Measurements from ENCODE around the gene FOXP2.

- TF ChIP-seq POLR2A (IDR thresholded peaks at IDR 0.05) (no peak), CTCF (IDR thresholded peaks at IDR 0.05) (no peak)
Observed at GRCh38 chr7:114412548-114412947, 2.1 kb upstream of the FOXP2 start.
